Endometrial microvascular endothelial cells (primary cell): Measurements from ENCODE around the gene CDC42EP3. TPM values are rescaled to one million over a fixed set of nuclear protein-coding genes. Genes with fewer than 3 reads are reported as not detected.

Experiments used
- in situ Hi-C: cut with HindIII; loops from 2 replicates; pipeline ENCODE4 v1.10.0; 2017; ENCODE audit warnings: low sequenced_read_pairs, low pct_unique_long_range_greater_than_20kb; ENCODE audit errors: inconsistent ontology term
- total RNA-seq: library from RNA; depleted of rRNA; stranded (reverse); fragments of >200 nt; gene quantifications from one replicate; pipeline ENCODE4 v1.2.3, GENCODE V29; 2015; ENCODE audit errors: inconsistent ontology term

Gene CDC42EP3
- total RNA-seq, 1 donor from 2014 or later = 40.1 TPM

GRCh38 chr2:37602702-37603101 lies 68.7 kb downstream of the CDC42EP3 start:
- in situ Hi-C loops = no loop called here

GRCh38 chr2:37602040-37602439 lies 69.4 kb downstream of the CDC42EP3 start:
- in situ Hi-C loops = no loop called here

- in situ Hi-C loops = no loop called here
Measured at GRCh38 chr2:37601569-37601968, 69.9 kb downstream of the CDC42EP3 start.

- in situ Hi-C loops = no loop called here
Measured at GRCh38 chr2:37600735-37601134, 70.7 kb downstream of the CDC42EP3 start.

DNA sequence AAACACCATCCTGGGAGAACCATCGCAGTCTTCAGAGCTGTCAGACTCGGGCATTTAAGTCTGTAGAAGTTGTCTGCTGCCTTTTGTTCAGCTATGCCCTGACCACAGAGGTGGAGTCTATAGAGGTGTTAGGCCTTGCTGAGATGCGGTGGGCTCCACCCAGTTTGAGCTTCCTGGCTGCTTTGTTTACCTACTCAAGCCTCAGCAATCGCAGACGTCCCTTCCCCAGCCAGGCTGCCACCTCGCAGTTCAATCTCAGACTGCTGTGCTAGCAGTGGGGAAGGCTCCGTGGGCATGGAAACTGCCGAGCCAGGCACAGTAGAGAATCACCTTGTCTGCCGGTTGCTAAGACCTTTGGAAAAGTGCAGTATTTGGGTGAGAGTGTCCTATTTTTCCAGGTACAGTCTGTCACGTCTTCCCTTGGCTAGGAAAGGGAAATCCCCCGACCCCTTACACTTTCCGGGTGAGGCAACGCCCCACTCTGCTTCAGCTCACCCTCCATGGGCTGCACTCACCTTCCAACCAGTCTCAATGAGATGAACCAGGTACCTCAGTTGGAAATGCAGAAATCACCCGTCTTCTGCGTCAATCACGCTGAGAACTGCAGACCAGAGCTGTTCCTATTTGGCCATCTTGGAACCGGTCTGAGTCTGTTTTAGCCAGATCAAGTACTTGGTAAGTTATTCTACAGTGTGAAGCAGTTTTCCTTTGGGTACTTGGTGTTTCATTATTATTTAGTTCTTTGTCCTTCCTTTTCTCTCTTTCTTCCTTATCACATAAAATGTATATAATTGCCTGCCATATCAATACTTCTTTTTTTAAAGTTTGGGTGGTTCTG lies 71.5 kb downstream of the CDC42EP3 start:
- in situ Hi-C loops = no loop called here

GRCh38 chr2:37593694-37594093 lies 77.7 kb downstream of the CDC42EP3 start:
- in situ Hi-C loops = no loop called here

- in situ Hi-C loops = no loop called here
Measured at GRCh38 chr2:37593024-37593423, 78.4 kb downstream of the CDC42EP3 start.
